Fibroblast of pulmonary artery (primary cell): Measurements from ENCODE around the gene TRA2B.

ENCODE experiments used
- DNase-seq: peaks from one replicate; pipeline ENCODE4 v3.0.0-alpha.2; 2010; ENCODE audit warnings: low read depth
- H3K4me3 ChIP-seq: replicated peaks from 2 replicates; pipeline ENCODE4 v1.5.1; 2011; ENCODE audit warnings: low read depth, mild to moderate bottlenecking, control low read depth, low read length, moderate library complexity
- CTCF ChIP-seq: IDR thresholded peaks from 2 replicates; pipeline ENCODE4 v1.5.1; 2011; ENCODE audit warnings: mild to moderate bottlenecking, control low read depth, low read length, inconsistent platforms; ENCODE audit errors: missing control alignments

The TRA2B gene

GRCh38 chr3:185927501-185928200 is 10.2 kb downstream of the TRA2B start:
- no peak overlapping the region for H3K4me3 ChIP-seq
- no peak for DNase-seq
- TF ChIP-seq CTCF, result no peak

GRCh38 chr3:185926445-185926844 is 11.4 kb downstream of the TRA2B start:
- TF ChIP-seq CTCF, result no peak
- H3K4me3 ChIP-seq, result no peak overlapping the region

GRCh38 chr3:185925353-185925752 is 12.5 kb downstream of the TRA2B start:
- H3K4me3 ChIP-seq, result no peak overlapping the region

More at GRCh38 chr3:185926445-185926844, 11.4 kb downstream of the TRA2B start:
- DNase-seq, result no peak

GRCh38 chr3:185924375-185924774 is 13.4 kb downstream of the TRA2B start:
- DNase-seq, result no peak
- no peak for TF ChIP-seq CTCF
- no peak overlapping the region for H3K4me3 ChIP-seq

More at GRCh38 chr3:185925353-185925752, 12.5 kb downstream of the TRA2B start:
- no peak for TF ChIP-seq CTCF
- no peak for DNase-seq

GRCh38 chr3:185920184-185920583 is 17.6 kb downstream of the TRA2B start:
- no peak overlapping the region for H3K4me3 ChIP-seq
- no peak for TF ChIP-seq CTCF
- no peak for DNase-seq

- no peak overlapping the region for H3K4me3 ChIP-seq
- no peak for DNase-seq
- TF ChIP-seq CTCF, result no peak
Measured at GRCh38 chr3:185916042-185916833, 21.6 kb downstream of the TRA2B start.
